Lower leg skin (tissue), 3 donors: ENCODE measurements around the gene SLC16A6.

ENCODE experiments used
- CTCF ChIP-seq, 3 donors: fragments of 450-650 bp; IDR thresholded peaks; one replicate each; pipeline ENCODE4 v1.5.1; 2016; ENCODE audit warnings: antibody characterized with exemption in 3 of 3, mild to moderate bottlenecking in 3 of 3, moderate library complexity in 2 of 3
- POLR2A ChIP-seq, 2 donors: fragments of 450-650 bp; IDR thresholded peaks; one replicate each; pipeline ENCODE4 v1.6.1; 2016 to 2017; ENCODE audit warnings: antibody characterized with exemption in 2 of 2, mild to moderate bottlenecking in 1 of 2, moderate library complexity in 1 of 2

- TF ChIP-seq CTCF (IDR thresholded peaks at IDR 0.05) (no peak), POLR2A (IDR thresholded peaks at IDR 0.05) (no peak)
These were observed 14.2 kb upstream of the SLC16A6 start for GRCh38 chr17:68305142-68305541.
